Measurements from ENCODE around the gene ENKUR.

ENKUR gene

GRCh38 chr10:25015828-25016375 lies at the start of gene ENKUR:
TSS of gene ENKUR (minus strand) at chr10:25016158. CDS start at chr10:25015936, 222 bp downstream.
- DNase-seq, result peak; percentile 94

- no peak for DNase-seq
Observed at GRCh38 chr10:25064401-25064800, 48.4 kb upstream of the ENKUR start.

- no peak for DNase-seq
Observed at GRCh38 chr10:25063644-25064043, 47.7 kb upstream of the ENKUR start.

- DNase-seq, result no peak
Observed at GRCh38 chr10:25063157-25063556, 47.2 kb upstream of the ENKUR start.

GRCh38 chr10:25061711-25062449 lies 45.9 kb upstream of the ENKUR start:
- no peak for DNase-seq

- DNase-seq, result no peak
Observed at GRCh38 chr10:25061125-25061524, 45.2 kb upstream of the ENKUR start.

- no peak for DNase-seq
Observed at GRCh38 chr10:25059990-25060389, 44.0 kb upstream of the ENKUR start.

GRCh38 chr10:25057886-25058285 lies 41.9 kb upstream of the ENKUR start:
- DNase-seq, result no peak

GRCh38 chr10:25056726-25057125 lies 40.8 kb upstream of the ENKUR start:
- DNase-seq, result no peak

- DNase-seq, result no peak
Observed at GRCh38 chr10:25052012-25052411, 36.1 kb upstream of the ENKUR start.

- DNase-seq, result no peak
Observed at GRCh38 chr10:25050402-25050801, 34.4 kb upstream of the ENKUR start.

- no peak for DNase-seq
Observed at GRCh38 chr10:25049966-25050365, 34.0 kb upstream of the ENKUR start.

- no peak for DNase-seq
Observed at GRCh38 chr10:25048450-25048849, 32.5 kb upstream of the ENKUR start.

- DNase-seq, result peak; percentile 34
Observed at GRCh38 chr10:25047591-25048301, 31.8 kb upstream of the ENKUR start.

- DNase-seq, result no peak
Observed at GRCh38 chr10:25047088-25047487, 31.1 kb upstream of the ENKUR start.

GRCh38 chr10:25046641-25047040 lies 30.7 kb upstream of the ENKUR start:
- DNase-seq, result no peak

GRCh38 chr10:25039531-25039930 lies 23.6 kb upstream of the ENKUR start:
- DNase-seq, result no peak

- no peak for DNase-seq
Observed at GRCh38 chr10:25038325-25038724, 22.4 kb upstream of the ENKUR start.

- no peak for DNase-seq
Observed at GRCh38 chr10:25036381-25036780, 20.4 kb upstream of the ENKUR start.

GRCh38 chr10:25029519-25029918 lies 13.6 kb upstream of the ENKUR start:
- DNase-seq, result no peak

- no peak for DNase-seq
Observed at GRCh38 chr10:25028711-25029110, 12.8 kb upstream of the ENKUR start.

- no peak for DNase-seq
Observed at GRCh38 chr10:25026463-25026862, 10.5 kb upstream of the ENKUR start.

GRCh38 chr10:25024528-25024927 lies 8.6 kb upstream of the ENKUR start:
- DNase-seq, result no peak

GRCh38 chr10:25023278-25023677 lies 7.3 kb upstream of the ENKUR start:
- DNase-seq, result no peak

All from femur (tissue), 1 donor.